ENCODE data around the gene MAML3. TPM values are rescaled to one million over a fixed set of nuclear protein-coding genes. Genes with fewer than 3 reads are reported as not detected.

MAML3 gene
- total RNA-seq, 2 experiments from 2014 or later, result 2.5 to 2.9 TPM

DNA sequence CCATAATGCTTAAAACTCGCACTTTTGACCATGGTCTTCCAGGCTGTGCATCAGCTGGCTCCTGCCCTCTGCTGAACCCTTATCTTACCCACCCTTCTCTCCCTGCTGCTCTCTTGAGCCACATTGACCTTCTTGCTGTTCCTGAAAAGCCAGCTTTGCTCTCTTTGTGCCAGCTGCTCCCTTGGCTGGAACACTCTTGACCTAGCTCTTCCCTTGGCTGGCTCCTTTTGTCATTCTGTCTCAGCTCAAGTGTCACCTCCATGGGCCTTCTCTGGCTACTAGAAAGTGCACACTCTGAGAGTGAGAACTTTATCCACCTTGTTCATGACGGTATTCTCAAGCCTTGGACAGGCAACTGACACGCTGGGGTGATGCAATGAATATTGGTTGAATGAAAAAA is 376.2 kb downstream of the MAML3 start:
- POLR2A ChIA-PET, result no interaction called here
- Mint-ChIP-seq H3K36me3 (ENCODE audit: low read depth) (no peaks in the 10 kb centered on the region), H3K4me1 (ENCODE audit: low read depth) (no peaks in the 10 kb centered on the region), H3K27me3 (no peaks in the 10 kb centered on the region), H3K27ac (no peak overlapping the region), H3K4me3 (no peak overlapping the region), H3K9me3 (no peaks in the 10 kb centered on the region)
- Histone ChIP-seq H3K27ac (ENCODE audit: low read depth in 1 of 2, low read length in 2 of 2) (no peak overlapping the region), H3K4me3 (ENCODE audit: low read length) (no peak overlapping the region), H3K4me1 (ENCODE audit: insufficient read depth, low read length) (no peaks in the 10 kb centered on the region), H3K36me3 (ENCODE audit: insufficient read depth, low read length) (no peaks in the 10 kb centered on the region), H3K27me3 (ENCODE audit: control insufficient read depth in 1 of 2, insufficient read depth in 2 of 2, low read length in 2 of 2) (no peaks in the 10 kb centered on the region), H3K9me3 (ENCODE audit: control insufficient read depth in 1 of 2, insufficient read depth in 1 of 2, low read length in 2 of 2) (no peaks in the 10 kb centered on the region)
- CTCF ChIA-PET, result no interaction called here
- intact Hi-C loops (cut with DNase I, micrococcal nuclease), result no loop called here
- no peak for ATAC-seq (ENCODE audit: poor library complexity)
- TF ChIP-seq, protein P1, sequence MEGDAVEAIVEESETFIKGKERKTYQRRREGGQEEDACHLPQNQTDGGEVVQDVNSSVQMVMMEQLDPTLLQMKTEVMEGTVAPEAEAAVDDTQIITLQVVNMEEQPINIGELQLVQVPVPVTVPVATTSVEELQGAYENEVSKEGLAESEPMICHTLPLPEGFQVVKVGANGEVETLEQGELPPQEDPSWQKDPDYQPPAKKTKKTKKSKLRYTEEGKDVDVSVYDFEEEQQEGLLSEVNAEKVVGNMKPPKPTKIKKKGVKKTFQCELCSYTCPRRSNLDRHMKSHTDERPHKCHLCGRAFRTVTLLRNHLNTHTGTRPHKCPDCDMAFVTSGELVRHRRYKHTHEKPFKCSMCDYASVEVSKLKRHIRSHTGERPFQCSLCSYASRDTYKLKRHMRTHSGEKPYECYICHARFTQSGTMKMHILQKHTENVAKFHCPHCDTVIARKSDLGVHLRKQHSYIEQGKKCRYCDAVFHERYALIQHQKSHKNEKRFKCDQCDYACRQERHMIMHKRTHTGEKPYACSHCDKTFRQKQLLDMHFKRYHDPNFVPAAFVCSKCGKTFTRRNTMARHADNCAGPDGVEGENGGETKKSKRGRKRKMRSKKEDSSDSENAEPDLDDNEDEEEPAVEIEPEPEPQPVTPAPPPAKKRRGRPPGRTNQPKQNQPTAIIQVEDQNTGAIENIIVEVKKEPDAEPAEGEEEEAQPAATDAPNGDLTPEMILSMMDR (IDR thresholded peaks at IDR 0.05), result no peak
- no peak for DNase-seq

DNA sequence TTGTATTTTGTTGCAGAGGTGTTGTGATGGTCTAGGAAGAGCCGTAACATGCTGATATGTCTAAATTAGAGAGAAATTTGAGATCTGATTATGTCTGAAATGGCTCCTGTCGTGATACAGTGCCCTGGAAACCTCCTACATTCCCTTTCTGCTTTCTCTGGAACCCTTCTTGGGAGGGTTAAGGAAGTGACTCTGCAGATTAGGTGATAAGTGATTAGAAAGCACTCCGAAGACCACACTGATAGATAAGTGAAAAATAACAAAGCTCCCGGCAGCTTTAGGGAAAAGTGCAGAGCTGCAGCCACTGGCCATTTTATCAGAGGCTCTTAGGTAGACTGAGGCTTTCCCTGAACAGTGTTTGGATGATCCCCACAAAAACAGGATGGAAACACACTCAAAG is 377.7 kb downstream of the MAML3 start:
- intact Hi-C loops (cut with DNase I, micrococcal nuclease), result no loop called here
- Histone ChIP-seq H3K4me3 (ENCODE audit: low read length) (no peak overlapping the region), H3K27ac (ENCODE audit: low read depth in 1 of 2, low read length in 2 of 2) (no peak overlapping the region), H3K27me3 (ENCODE audit: control insufficient read depth in 1 of 2, insufficient read depth in 2 of 2, low read length in 2 of 2) (no peaks in the 10 kb centered on the region), H3K4me1 (ENCODE audit: insufficient read depth, low read length) (no peaks in the 10 kb centered on the region), H3K9me3 (ENCODE audit: control insufficient read depth in 1 of 2, insufficient read depth in 1 of 2, low read length in 2 of 2) (no peaks in the 10 kb centered on the region), H3K36me3 (ENCODE audit: insufficient read depth, low read length) (no peaks in the 10 kb centered on the region)
- H3K4me1 Mint-ChIP-seq (ENCODE audit: low read depth), result no peaks in the 10 kb centered on the region
- no peak for DNase-seq
- ChIA-PET POLR2A (no interaction called here), CTCF (no interaction called here)
- no peaks in the 10 kb centered on the region for H3K9me3 Mint-ChIP-seq
- no peak overlapping the region for H3K27ac Mint-ChIP-seq
- TF ChIP-seq, protein P1 (IDR thresholded peaks at IDR 0.05), result no peak
- H3K36me3 Mint-ChIP-seq (ENCODE audit: low read depth), result no peaks in the 10 kb centered on the region
- no peak for ATAC-seq (ENCODE audit: poor library complexity)
- H3K4me3 Mint-ChIP-seq, result no peak overlapping the region
- H3K27me3 Mint-ChIP-seq, result no peaks in the 10 kb centered on the region

DNA sequence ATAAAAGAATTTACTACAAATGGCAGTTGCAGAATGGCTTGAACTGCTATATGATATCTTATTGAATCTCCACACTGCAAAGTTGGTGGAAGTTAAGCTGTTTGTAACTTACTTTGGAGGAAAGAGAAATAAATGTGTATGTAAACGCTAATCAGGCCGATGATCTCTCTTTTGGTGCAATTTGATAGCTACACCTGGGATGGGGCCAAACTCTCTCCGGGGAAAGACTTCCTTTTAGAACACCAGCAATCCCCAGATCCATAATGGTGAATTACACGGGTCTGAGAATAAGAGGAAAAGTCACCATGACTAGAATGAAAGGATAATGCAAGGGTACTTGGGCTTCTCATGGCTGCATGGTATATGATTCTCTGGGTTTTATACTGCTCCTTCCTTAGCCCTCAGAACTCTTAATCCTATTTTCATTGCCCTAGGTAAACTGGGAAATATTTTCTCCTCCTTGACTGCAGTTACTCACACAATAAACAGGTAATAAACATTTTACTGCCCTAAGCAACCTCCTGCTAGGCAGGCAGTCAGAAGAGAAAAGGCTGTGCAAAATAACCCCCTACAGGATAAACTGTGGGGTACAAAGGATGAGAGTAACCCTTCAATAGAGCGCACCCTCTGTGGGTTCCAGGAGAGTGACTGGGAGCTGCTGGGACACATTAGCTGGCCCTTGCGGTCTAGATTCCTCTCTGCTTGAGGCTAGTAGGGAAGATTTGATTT is 379.1 kb downstream of the MAML3 start:
- H3K4me3 Mint-ChIP-seq, result no peak overlapping the region
- H3K27ac ChIP-seq (ENCODE audit: low read depth in 1 of 2, low read length in 2 of 2), result no peak overlapping the region
- H3K9me3 Mint-ChIP-seq, result no peaks in the 10 kb centered on the region
- H3K4me1 Mint-ChIP-seq (ENCODE audit: low read depth), result no peaks in the 10 kb centered on the region
- intact Hi-C loops (cut with DNase I, micrococcal nuclease), result no loop called here
- no peaks in the 10 kb centered on the region for H3K36me3 ChIP-seq (ENCODE audit: insufficient read depth, low read length)
- ATAC-seq (ENCODE audit: poor library complexity), result no peak
- CTCF ChIA-PET, result no interaction called here
- H3K4me3 ChIP-seq (ENCODE audit: low read length), result no peak overlapping the region
- no peaks in the 10 kb centered on the region for H3K27me3 ChIP-seq (ENCODE audit: control insufficient read depth in 1 of 2, insufficient read depth in 2 of 2, low read length in 2 of 2)
- DNase-seq, result no peak
- no peaks in the 10 kb centered on the region for H3K36me3 Mint-ChIP-seq (ENCODE audit: low read depth)
- no peaks in the 10 kb centered on the region for H3K4me1 ChIP-seq (ENCODE audit: insufficient read depth, low read length)
- no peaks in the 10 kb centered on the region for H3K27me3 Mint-ChIP-seq
- H3K27ac Mint-ChIP-seq, result no peak overlapping the region
- POLR2A ChIA-PET, result no interaction called here
- TF ChIP-seq, protein P1 (IDR thresholded peaks at IDR 0.05), result no peak
- H3K9me3 ChIP-seq (ENCODE audit: control insufficient read depth in 1 of 2, insufficient read depth in 1 of 2, low read length in 2 of 2), result no peaks in the 10 kb centered on the region

Data from CD4-positive, alpha-beta T cell (primary cell).